Endothelial cell (in vitro differentiated cells): ENCODE measurements around the gene DIP2C. TPM values are rescaled to one million over a fixed set of nuclear protein-coding genes. Genes with fewer than 3 reads are reported as not detected.

ENCODE experiments used
- DNase-seq: peaks from one replicate; pipeline ENCODE4 v3.0.0; 2021; ENCODE audit warnings: low spot score
- H3K27ac Mint-ChIP-seq: one replicate; pipeline ENCODE4 v1.8.0; 2021; ENCODE audit warnings: mixed read lengths, inconsistent platforms; ENCODE audit not compliant: unreplicated experiment
- H3K27me3 Mint-ChIP-seq: one replicate; pipeline ENCODE4 v1.8.0; 2021; ENCODE audit warnings: mild to moderate bottlenecking, moderate library complexity, mixed read lengths, inconsistent platforms; ENCODE audit not compliant: unreplicated experiment
- H3K36me3 Mint-ChIP-seq: one replicate; pipeline ENCODE4 v1.8.0; 2021; ENCODE audit warnings: mild to moderate bottlenecking, low read depth, mixed read lengths, inconsistent platforms; ENCODE audit not compliant: unreplicated experiment
- H3K4me1 Mint-ChIP-seq: one replicate; pipeline ENCODE4 v1.8.0; 2021; ENCODE audit warnings: mild to moderate bottlenecking, mixed read lengths, inconsistent platforms; ENCODE audit not compliant: unreplicated experiment
- H3K4me3 Mint-ChIP-seq: one replicate; pipeline ENCODE4 v1.8.0; 2021; ENCODE audit warnings: mild to moderate bottlenecking, mixed read lengths, inconsistent platforms; ENCODE audit not compliant: unreplicated experiment
- H3K9me3 Mint-ChIP-seq: one replicate; pipeline ENCODE4 v1.8.0; 2021; ENCODE audit warnings: mixed read lengths, inconsistent platforms; ENCODE audit not compliant: unreplicated experiment
- CTCF ChIP-seq: fragments of 200-600 bp; sonication (generic); IDR thresholded peaks from one replicate; pipeline ENCODE4 v1.5.0; 2021; ENCODE audit warnings: antibody characterized with exemption; ENCODE audit not compliant: unreplicated experiment
- total RNA-seq: library from RNA; stranded (reverse); fragmentation: NEBNext Ultra II Directional; extraction: Animal tissue kit (Norgen Biotek cat#: 25700); gene quantifications from one replicate; pipeline ENCODE4 v1.2.1, GENCODE V29; 2021; ENCODE audit not compliant: unreplicated experiment

The DIP2C gene
- total RNA-seq, 1 donor from 2014 or later, result 13.1 TPM

- peaks cover 7% of the 10 kb centered on the region for H3K27me3 Mint-ChIP-seq
- no peak for TF ChIP-seq CTCF
- peak overlapping the region; percentile 79 for H3K4me3 Mint-ChIP-seq
- no peaks in the 10 kb centered on the region for H3K9me3 Mint-ChIP-seq
- H3K27ac Mint-ChIP-seq, result no peak overlapping the region
- peaks cover 14% of the 10 kb centered on the region for H3K36me3 Mint-ChIP-seq
- H3K4me1 Mint-ChIP-seq, result no peaks in the 10 kb centered on the region
- no peak for DNase-seq
These were observed 252.4 kb downstream of the DIP2C start for GRCh38 chr10:436911-437665.

GRCh38 chr10:436013-436697, 253.3 kb downstream of the DIP2C start:
- H3K27me3 Mint-ChIP-seq, result peaks cover 7% of the 10 kb centered on the region
- DNase-seq, result no peak
- no peaks in the 10 kb centered on the region for H3K9me3 Mint-ChIP-seq
- no peak for TF ChIP-seq CTCF
- no peaks in the 10 kb centered on the region for H3K4me1 Mint-ChIP-seq
- H3K36me3 Mint-ChIP-seq, result peaks cover 17% of the 10 kb centered on the region
- H3K4me3 Mint-ChIP-seq, result no peak overlapping the region
- no peak overlapping the region for H3K27ac Mint-ChIP-seq

- H3K4me3 Mint-ChIP-seq, result no peak overlapping the region
- peaks cover 7% of the 10 kb centered on the region for H3K27me3 Mint-ChIP-seq
- no peak overlapping the region for H3K27ac Mint-ChIP-seq
- no peak for TF ChIP-seq CTCF
- DNase-seq, result no peak
- H3K36me3 Mint-ChIP-seq, result peaks cover 17% of the 10 kb centered on the region
- no peaks in the 10 kb centered on the region for H3K4me1 Mint-ChIP-seq
- H3K9me3 Mint-ChIP-seq, result no peaks in the 10 kb centered on the region
These were observed 254.1 kb downstream of the DIP2C start for GRCh38 chr10:435397-435796.

GRCh38 chr10:429696-430095, 259.8 kb downstream of the DIP2C start:
- Mint-ChIP-seq H3K4me3 (no peak overlapping the region), H3K9me3 (no peaks in the 10 kb centered on the region), H3K4me1 (no peaks in the 10 kb centered on the region), H3K27me3 (no peaks in the 10 kb centered on the region), H3K27ac (no peak overlapping the region), H3K36me3 (peaks cover 3% of the 10 kb centered on the region)
- no peak for TF ChIP-seq CTCF
- no peak for DNase-seq
